Dermis blood vessel endothelial cell (primary cell): ENCODE measurements around the gene SHISA5. TPM values are rescaled to one million over a fixed set of nuclear protein-coding genes. Genes with fewer than 3 reads are reported as not detected.
"Not testable (repeated sequence)": the region's sequence is repeated elsewhere in the genome, so short reads cannot be mapped to it uniquely, and the experiment has no call there.

Experiments
- DNase-seq: peaks from one replicate; pipeline ENCODE4 v3.0.0; 2010
- total RNA-seq: library from RNA; depleted of rRNA; stranded (reverse); fragments of >200 nt; gene quantifications from 2 replicates; pipeline ENCODE4 v1.2.3, GENCODE V29; 2014

Gene SHISA5
- total RNA-seq, 1 donor from 2014 or later: 95.5 TPM

DNA sequence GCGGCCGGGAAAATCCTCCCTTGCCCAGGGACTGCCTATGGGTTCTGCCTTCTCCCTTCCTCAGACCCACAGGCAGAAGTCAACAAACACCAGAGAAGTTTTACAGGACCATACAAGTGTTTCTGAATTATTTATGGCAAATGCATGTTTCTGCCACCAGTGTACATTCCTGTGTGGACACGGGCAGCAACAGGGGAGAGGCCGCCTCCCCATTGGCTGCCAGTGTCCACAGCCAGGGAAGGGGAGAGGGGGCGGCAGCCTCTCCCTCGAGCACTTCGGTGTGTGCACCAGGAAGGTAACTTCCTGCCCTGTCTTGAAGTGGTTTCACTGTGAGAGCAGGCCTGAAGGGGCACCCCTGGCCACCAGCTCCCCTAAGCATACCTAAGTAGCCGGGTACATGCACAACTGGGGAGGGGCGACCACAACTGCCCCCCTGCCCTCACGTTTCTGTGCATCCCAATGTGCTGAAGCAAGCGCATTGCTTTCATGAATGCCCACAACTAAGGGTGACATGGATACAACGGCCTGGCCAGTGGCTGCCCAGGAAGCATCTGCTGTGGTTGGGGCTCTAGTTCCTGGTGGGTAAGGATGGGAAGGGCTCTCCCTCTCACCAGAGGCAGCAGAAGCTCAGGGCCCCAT lies 14.8 kb upstream of the SHISA5 start:
- no peak for DNase-seq

DNA sequence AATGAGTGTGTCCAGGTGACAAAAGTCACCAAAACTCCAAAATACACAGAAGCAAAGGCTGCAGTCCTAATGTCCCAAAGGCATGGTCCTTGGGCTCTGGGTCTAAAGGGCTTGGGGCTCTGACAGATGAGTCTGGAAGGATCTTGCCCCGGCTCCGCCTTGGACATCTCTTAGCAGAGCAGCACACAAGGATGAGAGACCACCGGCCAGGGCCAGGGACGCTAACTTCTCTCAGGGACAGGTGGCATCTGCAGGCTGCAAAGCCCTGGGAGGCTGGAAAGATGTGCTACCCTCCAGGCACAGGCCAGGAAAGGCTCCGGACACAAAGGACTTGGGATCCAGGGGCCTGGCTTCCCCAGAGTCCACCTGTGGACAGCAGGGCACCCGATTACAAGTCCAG lies 14.1 kb upstream of the SHISA5 start:
- DNase-seq: no peak

GRCh38 chr3:48516571-48516970 lies 12.6 kb upstream of the SHISA5 start:
- no peak for DNase-seq

DNA sequence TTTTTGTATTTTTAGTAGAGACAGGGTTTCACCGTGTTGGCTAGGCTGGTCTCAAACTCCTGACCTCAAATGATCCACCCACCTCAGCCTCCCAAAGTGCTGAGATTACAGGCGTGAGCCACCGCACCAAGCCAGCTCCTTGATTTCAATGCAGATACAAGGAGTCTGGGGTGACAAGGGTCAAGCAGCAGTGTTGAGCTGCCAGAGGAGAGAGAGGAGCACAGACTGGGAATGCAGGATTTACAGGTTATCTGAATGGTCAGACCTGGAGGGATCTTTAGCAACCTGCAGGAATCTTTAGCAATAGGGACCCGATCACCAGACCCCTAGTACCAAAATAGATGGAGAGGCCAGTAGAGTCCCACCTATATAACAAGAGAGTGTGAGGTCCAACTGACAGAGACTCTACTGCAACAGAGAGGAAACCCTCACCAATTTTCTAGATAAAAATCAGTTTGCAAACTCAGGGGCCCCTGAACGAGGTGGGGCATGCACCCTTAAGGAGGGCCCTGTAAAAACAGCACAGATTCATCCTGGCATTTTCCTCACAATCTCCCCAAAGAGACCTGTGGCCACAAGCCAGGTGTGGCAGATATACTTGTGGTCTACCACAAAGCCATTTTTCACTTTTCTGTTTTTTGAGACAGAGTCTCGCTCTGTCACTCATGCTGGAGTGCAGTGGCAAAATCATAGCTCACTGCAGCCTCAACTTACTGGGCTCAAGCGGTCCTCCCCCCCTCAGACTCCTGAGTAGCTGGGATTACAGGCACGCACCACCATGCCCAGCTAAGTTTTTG lies 10.7 kb upstream of the SHISA5 start:
- no peak for DNase-seq

DNA sequence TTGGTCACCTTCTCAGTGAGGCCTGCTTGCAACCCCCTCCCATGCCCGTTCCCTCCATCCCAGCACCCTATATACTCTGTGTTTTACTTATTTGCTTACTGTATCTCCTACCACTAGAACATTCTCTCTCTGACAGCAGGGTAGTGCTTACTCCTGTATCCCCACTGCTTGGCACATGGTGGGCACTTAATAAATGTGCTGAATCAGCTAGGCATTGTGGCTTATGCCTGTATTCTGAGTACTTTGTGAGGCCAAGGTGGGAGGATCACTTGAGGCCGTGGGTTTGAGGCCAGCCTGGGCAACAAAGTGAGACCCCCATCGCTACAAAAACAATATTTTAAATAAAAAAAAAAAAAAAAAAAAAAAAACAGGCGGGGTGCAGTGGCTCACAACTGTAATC lies 7.6 kb upstream of the SHISA5 start:
- no peak for DNase-seq

GRCh38 chr3:48507256-48508061 lies 3.5 kb upstream of the SHISA5 start:
- peak; percentile 83 for DNase-seq

DNA sequence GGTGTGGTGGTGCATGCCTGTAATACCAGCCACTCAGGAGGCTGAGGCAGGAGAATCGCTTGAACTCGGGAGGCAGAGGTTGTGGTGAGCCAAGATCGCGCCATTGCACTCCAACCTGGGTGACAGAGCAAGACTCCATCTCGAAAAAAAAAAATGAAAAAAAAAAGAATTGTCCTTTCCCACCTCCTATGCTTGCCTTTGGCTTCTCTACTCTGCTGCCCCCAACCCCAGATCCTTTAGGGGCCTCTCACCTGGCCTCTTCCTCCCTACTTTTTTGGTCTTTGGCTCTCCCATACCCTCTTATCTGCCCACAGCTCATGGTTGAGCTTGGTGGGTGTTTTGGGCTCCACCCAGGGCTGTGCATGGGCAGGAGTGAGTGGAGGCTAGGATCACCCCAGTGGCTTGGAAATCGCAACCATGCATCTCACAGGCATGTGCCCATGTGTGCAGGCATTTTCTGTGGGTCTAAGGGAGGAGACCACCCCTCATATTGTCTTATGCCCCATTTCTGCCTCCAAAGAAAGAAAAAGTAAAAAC lies 2.1 kb upstream of the SHISA5 start:
- no peak for DNase-seq

DNA sequence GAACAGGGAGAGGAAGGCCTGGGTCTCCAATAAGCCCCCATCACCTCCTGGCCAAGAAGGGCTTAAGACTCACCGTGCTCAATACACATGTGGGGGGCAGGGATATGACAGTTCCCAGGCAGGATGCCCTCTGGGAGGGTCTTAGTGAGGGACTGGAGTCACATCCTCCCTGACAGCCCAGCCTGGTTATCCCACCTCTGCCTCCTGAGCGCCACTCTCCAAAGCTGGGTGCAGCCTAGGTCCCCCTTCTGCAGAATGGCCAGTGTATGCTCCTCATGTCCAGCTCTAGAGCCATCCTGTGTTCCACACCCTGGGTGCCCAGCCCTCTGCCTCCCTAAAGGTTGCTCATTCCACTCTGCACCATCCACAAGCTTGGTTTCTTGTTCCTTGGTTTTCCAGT lies 1.2 kb upstream of the SHISA5 start:
- DNase-seq: no peak

DNA sequence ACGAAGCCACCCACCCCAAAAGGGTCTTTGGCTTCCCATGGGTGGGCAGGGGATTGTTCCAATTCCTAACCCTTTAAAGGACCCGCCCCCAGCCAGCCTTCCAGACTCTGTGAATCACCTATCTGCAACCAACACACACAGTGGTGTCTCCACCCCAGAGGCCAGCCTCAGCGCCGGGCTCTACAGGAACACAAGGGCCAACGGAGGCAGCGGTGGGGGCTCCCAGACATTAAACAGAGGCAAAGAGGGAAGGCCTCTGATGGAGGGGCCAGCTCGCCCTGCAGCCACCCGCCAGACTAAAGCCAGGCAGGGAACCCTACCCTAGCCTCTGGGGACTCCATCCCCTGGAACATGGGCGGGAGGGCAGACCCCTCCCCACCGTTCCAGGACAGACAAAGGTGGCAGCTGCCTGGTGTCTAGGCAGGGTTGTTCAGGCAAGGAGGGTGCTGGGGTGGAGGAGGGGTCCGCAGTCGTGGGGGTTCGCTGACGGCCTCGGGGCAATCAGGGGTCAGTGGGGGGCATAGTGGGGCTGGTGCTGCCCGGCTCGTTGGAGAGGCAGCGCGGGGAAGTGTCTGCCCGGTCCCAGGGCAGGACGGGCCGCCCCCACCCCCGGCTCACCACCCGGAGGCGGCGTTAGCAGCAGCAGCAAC lies 448 bp downstream of the SHISA5 start:
- peak; percentile 67 for DNase-seq

DNA sequence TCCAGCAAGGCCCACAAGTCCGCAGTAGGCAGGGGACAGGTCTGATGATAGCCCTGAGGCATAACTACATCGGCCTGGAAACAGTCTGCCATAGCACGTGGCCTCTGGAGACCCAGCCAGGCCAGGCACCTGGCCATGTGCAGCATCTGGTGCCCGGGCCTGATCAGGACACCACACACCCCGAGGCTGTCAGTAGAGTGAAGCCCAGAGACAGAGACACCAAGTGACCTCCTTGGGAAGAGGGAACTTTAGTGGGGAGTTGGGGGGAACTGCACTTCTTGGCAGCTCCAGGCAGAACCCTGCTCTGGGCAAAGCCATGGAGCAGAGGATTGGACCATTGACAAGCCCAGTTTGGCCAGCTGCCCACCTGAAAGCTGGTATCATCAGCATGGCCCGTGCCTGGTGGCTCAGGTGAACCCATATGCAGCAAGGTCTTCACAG lies 1.2 kb downstream of the SHISA5 start:
- no peak for DNase-seq

DNA sequence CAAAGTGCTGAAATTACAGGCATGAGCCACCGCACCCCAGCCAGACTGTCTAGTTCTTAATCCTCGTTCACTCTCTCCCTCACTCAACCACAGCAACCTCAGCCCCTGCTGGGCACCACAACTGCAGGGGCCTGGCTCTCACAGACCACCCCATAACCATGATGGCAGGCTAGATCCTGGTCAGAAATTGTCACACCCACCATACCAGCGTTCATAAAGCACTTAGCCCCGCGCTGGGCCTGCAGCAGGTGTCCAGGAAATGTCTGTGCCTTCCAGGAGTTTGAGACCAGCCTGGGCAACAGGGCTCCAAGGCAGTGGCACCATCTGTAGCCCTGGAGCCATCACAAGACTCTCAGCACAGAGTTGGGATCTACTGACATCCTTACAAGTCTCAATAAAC lies 1.9 kb downstream of the SHISA5 start:
- no peak for DNase-seq

DNA sequence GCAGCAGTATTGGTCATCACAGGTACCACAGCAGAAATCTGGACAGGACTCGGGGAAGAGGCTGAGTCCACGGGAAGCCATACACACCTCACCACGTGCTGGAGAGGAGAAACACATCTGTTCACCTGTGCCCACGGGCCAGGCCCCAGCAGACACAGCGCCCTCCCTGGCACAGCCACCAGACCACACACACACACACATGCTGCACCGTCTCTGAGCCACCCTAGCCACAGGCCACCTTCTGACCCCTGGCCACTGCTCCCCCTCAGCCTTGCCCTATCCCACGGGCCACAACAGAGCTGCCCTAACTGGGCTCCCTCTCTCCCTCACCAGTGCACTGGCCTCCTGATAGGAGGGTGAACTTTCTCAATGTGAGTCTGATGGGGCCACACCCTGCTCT lies 2.8 kb downstream of the SHISA5 start:
- DNase-seq: no peak

DNA sequence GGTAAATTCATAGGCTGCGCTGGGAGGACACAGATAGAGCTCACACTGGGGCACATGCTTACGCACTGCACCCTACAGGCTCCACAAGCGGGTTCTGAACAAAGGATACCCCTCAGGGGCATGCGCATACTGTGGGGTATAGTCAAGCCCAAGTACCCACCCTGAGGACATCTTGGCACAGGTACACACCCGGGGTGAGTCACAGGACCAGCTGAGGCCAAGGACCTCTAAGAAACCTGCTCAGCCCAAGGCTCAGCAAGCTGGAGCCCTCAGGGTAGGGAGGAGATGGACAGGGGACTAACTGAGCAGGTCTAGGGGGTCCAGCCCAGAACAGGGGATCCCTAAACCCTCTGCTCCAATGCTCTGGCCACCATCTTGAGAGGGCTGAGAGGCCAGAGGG lies 3.3 kb downstream of the SHISA5 start:
- no peak for DNase-seq

- DNase-seq: no peak
These were observed 10.8 kb downstream of the SHISA5 start for GRCh38 chr3:48493203-48493501.

DNA sequence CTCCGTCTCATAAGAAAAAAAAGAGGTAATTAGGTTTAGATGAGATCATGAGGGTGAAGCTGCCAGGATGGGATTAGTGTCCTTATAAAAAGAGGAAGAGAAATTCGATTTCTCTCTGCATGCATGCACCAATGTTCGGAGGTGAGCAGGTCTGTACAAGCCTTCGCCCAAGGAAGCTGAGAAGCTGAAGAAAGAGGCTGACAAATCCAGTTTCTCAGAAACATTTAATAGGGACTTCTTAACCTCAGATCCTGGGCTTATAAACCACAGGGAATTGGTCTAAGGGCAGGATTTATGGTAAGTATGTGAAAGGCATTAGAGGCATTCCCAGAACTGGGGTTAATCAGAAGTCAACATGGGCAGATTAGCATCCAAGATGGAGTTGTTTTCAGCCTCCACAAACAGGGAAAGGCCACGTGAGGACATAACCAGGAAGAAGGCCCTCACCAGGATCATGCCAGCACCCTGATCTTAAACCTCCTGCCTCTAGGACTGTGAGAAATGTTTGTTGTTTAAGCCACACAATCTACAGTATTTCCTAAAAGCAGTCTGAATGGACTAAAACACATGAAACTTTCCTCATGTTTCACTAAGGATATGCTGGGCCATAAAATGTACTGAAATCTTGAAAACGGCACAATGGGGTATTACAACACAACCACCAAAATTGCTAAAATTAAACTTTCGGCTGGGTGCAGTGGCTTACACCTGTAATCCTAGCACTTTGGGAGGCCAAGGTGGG lies 11.3 kb downstream of the SHISA5 start:
- no peak for DNase-seq

GRCh38 chr3:48486952-48487351 lies 17.0 kb downstream of the SHISA5 start:
- no peak for DNase-seq

- DNase-seq: not testable (repeated sequence)
These were observed 21.2 kb downstream of the SHISA5 start for GRCh38 chr3:48482822-48483221.

- not testable (repeated sequence) for DNase-seq
These were observed 23.1 kb downstream of the SHISA5 start for GRCh38 chr3:48480891-48481290.

DNA sequence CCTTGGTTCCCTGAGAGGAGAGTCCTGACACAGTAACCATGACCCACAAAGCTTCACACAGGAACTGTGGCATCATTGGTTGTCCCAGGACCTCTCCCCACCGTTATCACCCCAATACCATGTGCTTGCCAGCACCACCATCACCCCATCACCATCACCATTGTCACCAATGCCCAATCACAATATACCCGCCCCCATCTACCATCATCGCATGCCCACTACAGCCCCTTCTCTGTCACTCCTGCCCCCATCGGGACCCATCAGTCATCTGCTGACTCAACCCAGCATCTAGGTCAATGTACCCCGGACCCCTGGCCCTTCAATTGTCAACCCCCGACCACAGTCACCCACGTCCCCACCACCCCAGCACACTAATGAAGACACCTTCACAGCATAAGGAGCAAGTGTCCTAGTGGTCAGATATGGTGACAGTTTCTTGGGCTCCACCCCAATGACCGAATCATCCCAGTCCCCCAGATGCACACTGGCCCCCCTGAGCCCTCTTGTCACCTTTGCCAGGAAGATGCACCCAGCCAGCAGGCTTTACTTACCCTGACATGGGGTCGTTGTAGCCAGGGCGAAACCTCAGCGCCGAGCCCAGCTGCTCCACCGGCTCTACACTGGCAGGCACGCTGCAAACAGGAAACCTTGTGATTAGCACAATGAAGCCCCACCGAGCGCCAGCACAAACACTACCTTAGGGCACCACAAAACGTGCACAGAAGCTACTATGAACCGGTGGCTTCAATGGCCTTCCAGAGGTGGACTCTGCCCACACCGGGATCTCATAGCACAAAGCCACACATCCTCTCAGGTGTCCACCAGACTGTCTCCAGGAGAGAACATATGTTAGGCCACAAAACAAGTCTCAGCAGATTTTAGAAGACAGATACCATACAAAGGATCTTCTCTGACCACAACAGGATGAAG lies 25.1 kb downstream of the SHISA5 start:
- DNase-seq: peak; percentile 41

DNA sequence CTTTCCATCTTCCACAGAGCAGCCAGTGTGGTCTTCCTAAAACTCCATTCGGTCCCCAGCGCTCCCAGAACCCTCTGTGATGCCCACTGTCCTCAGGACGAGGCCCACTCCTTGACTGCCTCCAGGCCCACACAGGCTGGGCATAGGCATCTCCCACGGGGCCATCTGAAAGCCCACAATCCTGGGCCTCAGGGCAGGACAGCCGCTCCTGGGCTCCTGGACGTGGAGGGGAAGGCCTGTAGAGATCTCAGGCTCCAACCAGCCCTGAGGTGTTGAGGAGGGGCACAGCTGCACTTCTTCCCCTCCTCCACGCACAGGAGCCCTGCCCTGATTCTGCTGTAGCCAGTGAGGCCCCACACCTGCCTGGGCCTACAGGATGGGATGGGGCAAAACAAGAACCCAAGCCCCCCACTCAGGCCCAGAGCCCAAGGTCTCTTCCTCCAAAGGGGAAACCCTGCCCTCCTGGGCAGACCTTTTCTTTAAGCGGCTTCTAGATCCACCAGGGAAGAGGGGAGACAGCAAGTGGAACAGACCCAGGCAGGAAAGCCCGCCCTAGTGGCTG lies 25.9 kb downstream of the SHISA5 start:
- DNase-seq: no peak
